H1 (cell line): Measurements from ENCODE around the gene DMXL2. TPM values are rescaled to one million over a fixed set of nuclear protein-coding genes. Genes with fewer than 3 reads are reported as not detected.

Experiments used
- CTCF ChIA-PET: fragments of 300-600 bp; sonication (Branson Sonifier 250); formaldehyde crosslinking; loops from one replicate; lab custom pipeline; 2021; ENCODE audit not compliant: partially characterized antibody; lab: Charles Lee
- POLR2A ChIA-PET: fragments of 300-600 bp; sonication (Branson Sonifier 250); formaldehyde crosslinking; loops from one replicate; lab custom pipeline; 2021; ENCODE audit warnings: inconsistent platforms; ENCODE audit not compliant: partially characterized antibody; lab: Charles Lee
- DNase-seq, 2 experiments: peaks; one replicate each; pipeline versions ENCODE4 v3.0.0 to v3.0.0-alpha.2; 2010 to 2022; ENCODE audit warnings: low spot score in 2 of 2, low read depth in 1 of 2, mixed read lengths in 1 of 2
- FAIRE-seq: peaks from 2 replicates; lab custom pipeline; 2011; peaks lifted over from hg19 to GRCh38; lab: Jason Lieb, UNC
- H2AFZ ChIP-seq: 2 replicates; pipeline ENCODE4 v1.8.1; 2012; ENCODE audit warnings: low read length, inconsistent platforms
- H2AK5ac ChIP-seq: 2 replicates; pipeline ENCODE4 v1.6.1; 2013; ENCODE audit warnings: low read depth, low read length
- H2BK120ac ChIP-seq: replicated peaks from 2 replicates; pipeline ENCODE3; 2013; ENCODE audit warnings: low read depth, low read length, inconsistent platforms
- H2BK12ac ChIP-seq: 2 replicates; pipeline ENCODE4 v1.6.1; 2013; ENCODE audit warnings: low read depth, low read length
- H2BK15ac ChIP-seq: 2 replicates; pipeline ENCODE4 v1.6.1; 2013; ENCODE audit warnings: low read length
- H2BK20ac ChIP-seq: 2 replicates; pipeline ENCODE4 v1.6.1; 2013; ENCODE audit warnings: low read length
- H2BK5ac ChIP-seq: 2 replicates; pipeline ENCODE4 v1.6.1; 2013; ENCODE audit warnings: low read depth, low read length
- H3K14ac ChIP-seq: 2 replicates; pipeline ENCODE4 v1.6.1; 2013; ENCODE audit warnings: inconsistent platforms; ENCODE audit not compliant: insufficient read length
- H3K18ac ChIP-seq: 2 replicates; pipeline ENCODE4 v1.6.1; 2013; ENCODE audit warnings: low read length; ENCODE audit errors: extremely low read depth
- H3K23ac ChIP-seq: 2 replicates; pipeline ENCODE4 v1.6.1; 2013; ENCODE audit warnings: inconsistent platforms; ENCODE audit not compliant: insufficient read length
- H3K23me2 ChIP-seq: 2 replicates; pipeline ENCODE4 v1.6.1; 2013; ENCODE audit warnings: low read depth, low read length
- H3K27ac ChIP-seq: 2 replicates; pipeline ENCODE4 v1.6.1; 2011; ENCODE audit warnings: low read depth, low read length, inconsistent platforms
- H3K27me3 ChIP-seq, 4 experiments: replicated peaks in 1 of 4; 1 replicate in 1 of 4; 2 replicates in 3 of 4; pipeline versions ENCODE4 v1.6.1 to v1.8.1; 2011 to 2013; ENCODE audit warnings: low read length in 3 of 4, mild to moderate bottlenecking in 3 of 4, inconsistent platforms in 2 of 4, mixed read lengths in 2 of 4, moderate library complexity in 1 of 4; ENCODE audit not compliant: control insufficient read depth in 3 of 4, insufficient read depth in 3 of 4; ENCODE audit errors: extremely low read depth in 1 of 4
- H3K36me3 ChIP-seq, 4 experiments: 2 replicates each; pipeline versions ENCODE4 v1.6.1 to v1.8.1; 2011 to 2013; ENCODE audit warnings: mild to moderate bottlenecking in 4 of 4, low read length in 3 of 4, moderate library complexity in 2 of 4, control low read depth in 1 of 4, inconsistent platforms in 1 of 4; ENCODE audit not compliant: insufficient read depth in 4 of 4, control insufficient read depth in 2 of 4
- H3K4ac ChIP-seq: replicated peaks from 2 replicates; pipeline ENCODE3; 2013; ENCODE audit warnings: low read length, low read depth, mixed read lengths, inconsistent platforms; ENCODE audit not compliant: insufficient read length
- H3K4me1 ChIP-seq, 4 experiments: replicated peaks in 1 of 4; 1 replicate in 1 of 4; 2 replicates in 3 of 4; pipeline versions ENCODE4 v1.6.1 to v1.8.1; 2011 to 2013; ENCODE audit warnings: low read length in 3 of 4, inconsistent platforms in 2 of 4, mixed read lengths in 1 of 4; ENCODE audit not compliant: insufficient read depth in 4 of 4, control insufficient read depth in 3 of 4
- H3K4me2 ChIP-seq, 2 experiments: 2 replicates each; pipeline versions ENCODE4 v1.6.1 to v1.8.1; 2011 to 2013; ENCODE audit warnings: low read depth in 2 of 2, low read length in 2 of 2, control low read depth in 1 of 2, inconsistent platforms in 1 of 2, mild to moderate bottlenecking in 1 of 2; ENCODE audit not compliant: insufficient read depth in 1 of 2
- H3K4me3 ChIP-seq, 4 experiments: fragments of 200-600, 300-600 bp in 1 of 4; sonication (generic), shearing (Covaris generic), sonication (Bioruptor Twin) in 1 of 4; 2 replicates each; pipeline versions ENCODE4 v1.5.1 to v1.8.1; 2011 to 2016; ENCODE audit warnings: low read length in 4 of 4, low read depth in 3 of 4, control low read depth in 2 of 4, inconsistent platforms in 2 of 4, mild to moderate bottlenecking in 2 of 4, mixed read lengths in 1 of 4, moderate library complexity in 1 of 4; ENCODE audit not compliant: insufficient read depth in 2 of 4; ENCODE audit errors: extremely low read depth in 1 of 4
- H3K56ac ChIP-seq: replicated peaks from 2 replicates; pipeline ENCODE3; 2013; ENCODE audit warnings: low read depth, mild to moderate bottlenecking, mixed read lengths, low read length, inconsistent platforms; ENCODE audit not compliant: insufficient read length
- H3K79me1 ChIP-seq: 2 replicates; pipeline ENCODE4 v1.6.1; 2013; ENCODE audit warnings: low read depth, low read length, control low read depth
- H3K79me2 ChIP-seq, 2 experiments: 2 replicates each; pipeline versions ENCODE4 v1.6.1 to v1.8.1; 2012 to 2013; ENCODE audit warnings: low read length in 2 of 2, mild to moderate bottlenecking in 2 of 2, inconsistent platforms in 1 of 2; ENCODE audit not compliant: insufficient read depth in 2 of 2, control insufficient read depth in 1 of 2
- H3K9ac ChIP-seq, 4 experiments: replicated peaks in 1 of 4; 1 replicate in 1 of 4; 2 replicates in 3 of 4; pipeline versions ENCODE4 v1.6.1 to v1.8.1; 2011 to 2013; ENCODE audit warnings: low read depth in 3 of 4, low read length in 3 of 4, control low read depth in 2 of 4, mild to moderate bottlenecking in 2 of 4, moderate library complexity in 2 of 4, inconsistent platforms in 1 of 4; ENCODE audit errors: extremely low read depth in 1 of 4
- H3K9me3 ChIP-seq, 2 experiments: 2 replicates each; pipeline versions ENCODE4 v1.6.1 to v1.8.1; 2012 to 2013; ENCODE audit warnings: mild to moderate bottlenecking in 2 of 2, moderate library complexity in 2 of 2, control low read depth in 1 of 2, inconsistent platforms in 1 of 2, low read depth in 1 of 2, low read length in 1 of 2, mixed read lengths in 1 of 2; ENCODE audit not compliant: insufficient read depth in 2 of 2
- H4K20me1 ChIP-seq, 2 experiments: replicated peaks in 1 of 2; 2 replicates each; pipeline versions ENCODE3 to v1.8.1; 2011 to 2013; ENCODE audit warnings: inconsistent platforms in 2 of 2, low read length in 2 of 2, mild to moderate bottlenecking in 1 of 2; ENCODE audit not compliant: insufficient read depth in 2 of 2, control insufficient read depth in 1 of 2
- H4K5ac ChIP-seq: 2 replicates; pipeline ENCODE4 v1.6.1; 2013; ENCODE audit warnings: low read length, low read depth, mixed read lengths, inconsistent platforms; ENCODE audit not compliant: insufficient read length
- H4K8ac ChIP-seq: 2 replicates; pipeline ENCODE4 v1.8.0; 2013; ENCODE audit warnings: mild to moderate bottlenecking, moderate library complexity, low read length, inconsistent platforms; ENCODE audit not compliant: insufficient read depth; ENCODE audit errors: extremely low read depth
- H4K91ac ChIP-seq: replicated peaks from 2 replicates; pipeline ENCODE3; 2013; ENCODE audit warnings: low read length, mixed read lengths, inconsistent platforms; ENCODE audit not compliant: insufficient read length
- PHF8 ChIP-seq: fragments of 200-600 bp; sonication (generic); conservative IDR thresholded peaks from 2 replicates; pipeline ENCODE4 v1.7.1; 2012; ENCODE audit warnings: low read depth, mild to moderate bottlenecking, inconsistent platforms, low read length, moderate library complexity
- WGBS, 2 experiments: shearing (Covaris generic) in 1 of 2; methylation state at CpG; one replicate each; pipeline versions ENCODE4 v1.1.6 to v1.1.7; 2013 to 2015; ENCODE audit warnings: low lambda C conversion rate in 2 of 2, mixed read lengths in 2 of 2, inconsistent platforms in 1 of 2, low coverage in 1 of 2, missing lambda C conversion rate in 1 of 2; ENCODE audit not compliant: insufficient replicate concordance in 2 of 2, insufficient coverage in 1 of 2, insufficient read length in 1 of 2; ENCODE audit errors: extremely low coverage in 1 of 2, missing lambda C conversion rate in 1 of 2; 5-methylcytosine and 5-hydroxymethylcytosine counted together
- polyA plus RNA-seq, 7 experiments: library from polyadenylated mRNA; depleted of rRNA in 3 of 7; stranded (reverse) in 5 of 7; unstranded in 2 of 7; fragments of >200 nt in 5 of 7; fragments of 200-250 nt in 2 of 7; gene quantifications; 1 replicate in 5 of 7; 2 replicates in 1 of 7; 4 replicates in 1 of 7; pipeline versions ENCODE4 v1.2.1 to v1.2.3, GENCODE V29; 2011 to 2013; ENCODE audit warnings: missing spikeins in 2 of 7, mixed read lengths in 2 of 7
- total RNA-seq: library from RNA; stranded (reverse); fragmentation: NEBNext Ultra II Directional; extraction: Animal tissue kit (Norgen Biotek cat#: 25700); gene quantifications from 2 replicates; pipeline ENCODE4 v1.2.1, GENCODE V29; 2021

The DMXL2 gene
- total and polyA plus RNA-seq, 2 of the 8 experiments (the other 6 are each of a cell fraction or from before 2014, with no cell fraction given) = 9.5 to 10.6 TPM

DNA sequence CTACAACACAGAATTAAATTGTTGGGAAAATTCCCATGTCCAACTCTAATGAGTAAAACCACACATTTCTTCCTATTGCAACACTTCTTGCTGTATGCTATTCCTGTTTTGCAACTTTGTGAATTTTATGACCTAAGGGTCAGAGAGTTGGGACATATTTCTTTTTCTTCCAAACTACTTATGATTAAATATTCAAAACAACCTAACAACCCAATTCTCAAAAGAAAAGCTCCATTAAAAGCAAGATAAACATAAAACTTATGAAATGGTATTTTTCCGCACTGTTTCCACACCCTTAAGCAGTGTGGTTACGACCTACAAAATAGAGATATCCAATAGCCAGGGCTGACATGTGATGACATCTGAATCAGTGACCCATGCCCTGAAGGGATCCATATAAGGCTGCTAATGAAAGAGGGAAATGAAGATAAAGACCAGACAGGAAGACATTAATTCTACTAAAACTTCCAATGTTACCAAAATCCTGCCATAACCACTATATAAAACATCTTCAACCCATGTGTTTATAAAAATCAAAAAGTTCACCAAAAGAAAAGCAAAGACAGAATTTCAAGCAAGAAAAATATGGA, 45.6 kb downstream of the DMXL2 start:
- peaks cover 2% of the 10 kb centered on the region; the same call in 1 of the 2 replicates for H3K23me2 ChIP-seq
- H3K27me3 ChIP-seq = no peaks in the 10 kb centered on the region
- H3K56ac ChIP-seq = no peak overlapping the region
- no peak for TF ChIP-seq PHF8
- TF ChIP-seq, all 59 proteins: peak for 0
- Histone ChIP-seq H2BK120ac (no peak overlapping the region), H2AFZ (no peak overlapping the region), H3K4ac (no peak overlapping the region), H3K79me2 (no peaks in the 10 kb centered on the region), H3K27ac (no peak overlapping the region), H4K91ac (no peak overlapping the region), H3K4me3 (no peak overlapping the region), H2BK20ac (no peak overlapping the region), H3K36me3 (no peaks in the 10 kb centered on the region), H4K5ac (no peak overlapping the region), H4K20me1 (no peaks in the 10 kb centered on the region), H3K4me1 (no peaks in the 10 kb centered on the region), H2BK5ac (no peak overlapping the region), H2BK12ac (no peak overlapping the region), H2BK15ac (no peak overlapping the region), H3K9me3 (no peaks in the 10 kb centered on the region), H3K4me2 (no peak overlapping the region), H3K79me1 (no peaks in the 10 kb centered on the region), H3K14ac (no peak overlapping the region), H3K9ac (no peak overlapping the region), H3K18ac (no peak overlapping the region), H2AK5ac (no peak overlapping the region), H3K23ac (no peak overlapping the region), H4K8ac (no peak overlapping the region)
- ChIA-PET POLR2A (no interaction called here), CTCF (no interaction called here)
- DNase-seq (no peak), FAIRE-seq (no peak)
- 93% methylated on average over 2 of the region's 2 CpGs; no CpG with 5 or more reads in 1 of the 2 experiments for WGBS, 2 experiments
